Esophagus muscularis mucosa (tissue), 4 donors: ENCODE measurements around the gene UNC45A.

Source experiments
- CTCF ChIP-seq, 3 experiments: fragments of 200-600 bp in 2 of 3; fragments of 450-650 bp in 1 of 3; sonication (generic) in 2 of 3; IDR thresholded peaks; one replicate each; pipeline ENCODE4 v1.5.1; 2017 to 2019; ENCODE audit warnings: antibody characterized with exemption in 3 of 3, mild to moderate bottlenecking in 2 of 3, moderate library complexity in 1 of 3
- EP300 ChIP-seq: sonication (generic); formaldehyde crosslinking; IDR thresholded peaks from one replicate; pipeline ENCODE4 v1.6.1; 2017; ENCODE audit warnings: antibody characterized with exemption
- POLR2A ChIP-seq: fragments of 450-650 bp; IDR thresholded peaks from one replicate; pipeline ENCODE4 v1.6.1; 2017; ENCODE audit warnings: antibody characterized with exemption, moderate library complexity, mild to moderate bottlenecking, low read depth
- POLR2AphosphoS5 ChIP-seq, 2 donors: sonication (generic); formaldehyde crosslinking; IDR thresholded peaks; one replicate each; pipeline ENCODE4 v1.6.1; 2017; ENCODE audit warnings: antibody characterized with exemption in 2 of 2

GRCh38 chr15:90972133-90972532, 37.0 kb downstream of the UNC45A start:
- TF ChIP-seq EP300 (no peak), CTCF (IDR thresholded peaks at IDR 0.05) (no peak), POLR2A (no peak), POLR2AphosphoS5 (IDR thresholded peaks at IDR 0.05) (no peak)
